Measurements from ENCODE around the gene EXOSC9.

DNA sequence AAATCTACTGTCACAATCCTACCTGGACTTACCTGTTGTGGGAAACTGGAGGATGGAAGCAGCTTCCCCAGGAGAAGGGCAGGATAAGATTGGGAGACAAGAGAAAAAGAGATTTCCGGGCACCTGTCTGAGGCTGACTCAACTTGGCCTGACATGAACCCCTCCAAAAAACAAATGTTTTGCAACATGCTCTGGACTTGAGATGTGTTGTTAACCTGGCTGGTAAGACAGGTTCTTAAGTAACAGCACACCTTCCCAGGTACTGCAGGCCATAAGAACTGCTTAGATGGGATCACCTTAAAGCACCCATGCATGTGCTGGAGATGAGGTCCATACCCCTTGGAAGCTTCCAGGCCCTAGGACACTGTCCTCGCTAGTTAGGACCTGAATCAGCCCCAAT is 31.8 kb upstream of the EXOSC9 start:
- TF ChIP-seq CTCF (IDR thresholded peaks at IDR 0.05; ENCODE audit: insufficient read depth, low read length, poor library complexity, severe bottlenecking), result no peak
- no peak for TF ChIP-seq EZH2phosphoT487 (conservative IDR thresholded peaks at IDR 0.05; ENCODE audit: low read length)
